GM12878 (cell line): ENCODE measurements around the gene SLF1. TPM values are rescaled to one million over a fixed set of nuclear protein-coding genes. Genes with fewer than 3 reads are reported as not detected.

ENCODE experiments used
- ASH2L ChIP-seq: fragments of 300-600, 200-600 bp; sonication (generic); IDR thresholded peaks from 2 replicates; pipeline ENCODE4 v1.6.1; 2017; ENCODE audit warnings: low read depth, mild to moderate bottlenecking, borderline replicate concordance
- SREBF2 ChIP-seq: IDR thresholded peaks from 2 replicates; pipeline ENCODE4 v1.6.1; 2012; ENCODE audit warnings: mild to moderate bottlenecking, low read length
- TARDBP ChIP-seq: IDR thresholded peaks from 2 replicates; pipeline ENCODE4 v1.6.1; 2016; ENCODE audit warnings: borderline replicate concordance
- polyA plus RNA-seq, 11 experiments: library from polyadenylated mRNA; depleted of rRNA in 4 of 11; unstranded in 6 of 11; stranded (reverse) in 5 of 11; fragments of >200 nt; fragmentation: Nextera tagmentation in 4 of 11; fragmentation: Illumina TruSeq in 1 of 11; extraction: Ambion mirVana in 4 of 11; extraction: Trizol in 1 of 11; gene quantifications; 1 replicate in 1 of 11; 2 replicates in 10 of 11; pipeline versions ENCODE4 v1.2.1 to v1.2.3, GENCODE V29; 2011 to 2016; ENCODE audit warnings: inconsistent platforms in 2 of 11, missing spikeins in 2 of 11, low read depth in 1 of 11
- total RNA-seq, 4 experiments: library from RNA; depleted of rRNA in 3 of 4; stranded (reverse); fragments of >200 nt in 3 of 4; fragmentation: Illumina TruSeq in 1 of 4; extraction: Trizol in 1 of 4; gene quantifications; 2 replicates each; pipeline versions ENCODE4 v1.2.1 to v1.2.3, GENCODE V29; 2013 to 2021
- TF ChIP-seq, protein P1 (sequence below): fragments of 150-350 bp; IDR thresholded peaks from 2 replicates; pipeline ENCODE4 v1.6.1; 2014; ENCODE audit warnings: mild to moderate bottlenecking, low read depth, low read length
- TF ChIP-seq, protein P2 (sequence below): fragments of 450-650 bp; IDR thresholded peaks from 2 replicates; pipeline ENCODE4 v1.6.1; 2017; ENCODE audit warnings: mild to moderate bottlenecking
- TF ChIP-seq, protein P3 (sequence below): fragments of 450-650 bp; IDR thresholded peaks from 2 replicates; pipeline ENCODE4 v1.6.1; 2016; ENCODE audit warnings: mild to moderate bottlenecking, moderate library complexity, borderline replicate concordance

Gene SLF1
- total and polyA plus RNA-seq, 10 of the 15 experiments (the other 5 are each of a cell fraction or from before 2014, with no cell fraction given), result 8.1 to 27.0 (median 13.4) TPM

DNA sequence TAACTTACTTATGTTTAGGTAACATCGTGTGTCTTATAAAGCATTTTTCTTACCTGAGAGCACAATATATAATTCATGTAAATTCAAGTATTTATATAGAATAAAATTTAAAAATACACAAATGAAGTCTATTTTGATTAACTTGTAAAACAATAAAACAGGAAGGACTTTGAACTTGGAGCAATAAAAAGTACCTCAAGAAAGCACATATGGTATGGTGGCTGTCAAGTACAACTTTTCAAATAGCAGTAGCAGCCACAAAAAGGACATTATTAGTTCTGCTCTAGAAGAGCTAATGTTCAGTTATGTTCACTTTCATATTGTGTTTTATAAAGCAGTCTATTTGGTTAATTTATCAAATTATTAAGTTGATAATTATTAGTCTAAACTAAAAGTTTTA is 31.4 kb downstream of the SLF1 start (continued):
- TF ChIP-seq, protein P1, sequence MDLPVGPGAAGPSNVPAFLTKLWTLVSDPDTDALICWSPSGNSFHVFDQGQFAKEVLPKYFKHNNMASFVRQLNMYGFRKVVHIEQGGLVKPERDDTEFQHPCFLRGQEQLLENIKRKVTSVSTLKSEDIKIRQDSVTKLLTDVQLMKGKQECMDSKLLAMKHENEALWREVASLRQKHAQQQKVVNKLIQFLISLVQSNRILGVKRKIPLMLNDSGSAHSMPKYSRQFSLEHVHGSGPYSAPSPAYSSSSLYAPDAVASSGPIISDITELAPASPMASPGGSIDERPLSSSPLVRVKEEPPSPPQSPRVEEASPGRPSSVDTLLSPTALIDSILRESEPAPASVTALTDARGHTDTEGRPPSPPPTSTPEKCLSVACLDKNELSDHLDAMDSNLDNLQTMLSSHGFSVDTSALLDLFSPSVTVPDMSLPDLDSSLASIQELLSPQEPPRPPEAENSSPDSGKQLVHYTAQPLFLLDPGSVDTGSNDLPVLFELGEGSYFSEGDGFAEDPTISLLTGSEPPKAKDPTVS, result no peak
- TF ChIP-seq ASH2L (no peak), SREBF2 (no peak), TARDBP (no peak)
- TF ChIP-seq, protein P2, sequence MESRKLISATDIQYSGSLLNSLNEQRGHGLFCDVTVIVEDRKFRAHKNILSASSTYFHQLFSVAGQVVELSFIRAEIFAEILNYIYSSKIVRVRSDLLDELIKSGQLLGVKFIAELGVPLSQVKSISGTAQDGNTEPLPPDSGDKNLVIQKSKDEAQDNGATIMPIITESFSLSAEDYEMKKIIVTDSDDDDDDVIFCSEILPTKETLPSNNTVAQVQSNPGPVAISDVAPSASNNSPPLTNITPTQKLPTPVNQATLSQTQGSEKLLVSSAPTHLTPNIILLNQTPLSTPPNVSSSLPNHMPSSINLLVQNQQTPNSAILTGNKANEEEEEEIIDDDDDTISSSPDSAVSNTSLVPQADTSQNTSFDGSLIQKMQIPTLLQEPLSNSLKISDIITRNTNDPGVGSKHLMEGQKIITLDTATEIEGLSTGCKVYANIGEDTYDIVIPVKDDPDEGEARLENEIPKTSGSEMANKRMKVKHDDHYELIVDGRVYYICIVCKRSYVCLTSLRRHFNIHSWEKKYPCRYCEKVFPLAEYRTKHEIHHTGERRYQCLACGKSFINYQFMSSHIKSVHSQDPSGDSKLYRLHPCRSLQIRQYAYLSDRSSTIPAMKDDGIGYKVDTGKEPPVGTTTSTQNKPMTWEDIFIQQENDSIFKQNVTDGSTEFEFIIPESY, result no peak
- TF ChIP-seq, protein P3, sequence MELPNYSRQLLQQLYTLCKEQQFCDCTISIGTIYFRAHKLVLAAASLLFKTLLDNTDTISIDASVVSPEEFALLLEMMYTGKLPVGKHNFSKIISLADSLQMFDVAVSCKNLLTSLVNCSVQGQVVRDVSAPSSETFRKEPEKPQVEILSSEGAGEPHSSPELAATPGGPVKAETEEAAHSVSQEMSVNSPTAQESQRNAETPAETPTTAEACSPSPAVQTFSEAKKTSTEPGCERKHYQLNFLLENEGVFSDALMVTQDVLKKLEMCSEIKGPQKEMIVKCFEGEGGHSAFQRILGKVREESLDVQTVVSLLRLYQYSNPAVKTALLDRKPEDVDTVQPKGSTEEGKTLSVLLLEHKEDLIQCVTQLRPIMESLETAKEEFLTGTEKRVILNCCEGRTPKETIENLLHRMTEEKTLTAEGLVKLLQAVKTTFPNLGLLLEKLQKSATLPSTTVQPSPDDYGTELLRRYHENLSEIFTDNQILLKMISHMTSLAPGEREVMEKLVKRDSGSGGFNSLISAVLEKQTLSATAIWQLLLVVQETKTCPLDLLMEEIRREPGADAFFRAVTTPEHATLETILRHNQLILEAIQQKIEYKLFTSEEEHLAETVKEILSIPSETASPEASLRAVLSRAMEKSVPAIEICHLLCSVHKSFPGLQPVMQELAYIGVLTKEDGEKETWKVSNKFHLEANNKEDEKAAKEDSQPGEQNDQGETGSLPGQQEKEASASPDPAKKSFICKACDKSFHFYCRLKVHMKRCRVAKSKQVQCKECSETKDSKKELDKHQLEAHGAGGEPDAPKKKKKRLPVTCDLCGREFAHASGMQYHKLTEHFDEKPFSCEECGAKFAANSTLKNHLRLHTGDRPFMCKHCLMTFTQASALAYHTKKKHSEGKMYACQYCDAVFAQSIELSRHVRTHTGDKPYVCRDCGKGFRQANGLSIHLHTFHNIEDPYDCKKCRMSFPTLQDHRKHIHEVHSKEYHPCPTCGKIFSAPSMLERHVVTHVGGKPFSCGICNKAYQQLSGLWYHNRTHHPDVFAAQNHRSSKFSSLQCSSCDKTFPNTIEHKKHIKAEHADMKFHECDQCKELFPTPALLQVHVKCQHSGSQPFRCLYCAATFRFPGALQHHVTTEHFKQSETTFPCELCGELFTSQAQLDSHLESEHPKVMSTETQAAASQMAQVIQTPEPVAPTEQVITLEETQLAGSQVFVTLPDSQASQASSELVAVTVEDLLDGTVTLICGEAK, result no peak
